GM23338 (cell line): ENCODE measurements around the gene NINJ2. TPM values are rescaled to one million over a fixed set of nuclear protein-coding genes. Genes with fewer than 3 reads are reported as not detected.

Source experiments
- ATAC-seq: fragments of 200-7000 bp; cut with Tn5 transposase; 3 replicates; pipeline ENCODE4 v1.9.1; 2020
- DNase-seq: peaks from one replicate; pipeline ENCODE4 v3.0.0-alpha.2; 2015; ENCODE audit warnings: low spot score
- H2AFZ ChIP-seq: fragments of 200-600 bp; sonication (generic); 2 replicates; pipeline ENCODE4 v1.8.0; 2016; ENCODE audit warnings: antibody characterized with exemption, mild to moderate bottlenecking, moderate library complexity
- H3F3A ChIP-seq: fragments of 200-600 bp; sonication (generic); replicated peaks from 2 replicates; pipeline ENCODE4 v1.8.0; 2017; ENCODE audit warnings: antibody characterized with exemption, mixed run types, low read depth
- H3K27ac ChIP-seq: fragments of 200-600 bp; sonication (generic); 2 replicates; pipeline ENCODE4 v1.6.1; 2016; ENCODE audit warnings: low read depth
- H3K27me3 ChIP-seq: fragments of 200-600 bp; sonication (generic); 2 replicates; pipeline ENCODE4 v1.8.0; 2016; ENCODE audit warnings: mild to moderate bottlenecking, mixed run types, moderate library complexity; ENCODE audit not compliant: insufficient read depth
- H3K36me3 ChIP-seq: fragments of 200-600 bp; sonication (generic); 2 replicates; pipeline ENCODE4 v1.8.0; 2016; ENCODE audit warnings: mild to moderate bottlenecking; ENCODE audit not compliant: insufficient read depth
- H3K4me1 ChIP-seq: fragments of 200-600 bp; sonication (generic); 2 replicates; pipeline ENCODE4 v1.8.0; 2016; ENCODE audit warnings: mild to moderate bottlenecking, moderate library complexity; ENCODE audit not compliant: insufficient read depth
- H3K4me2 ChIP-seq: fragments of 200-600 bp; sonication (generic); 2 replicates; pipeline ENCODE4 v1.7.1; 2017; ENCODE audit warnings: mixed run types
- H3K4me3 ChIP-seq: fragments of 200-600 bp; sonication (generic); 2 replicates; pipeline ENCODE4 v1.6.1; 2016; ENCODE audit warnings: mixed run types
- H3K79me2 ChIP-seq: fragments of 200-600 bp; sonication (generic); replicated peaks from 2 replicates; pipeline ENCODE4 v1.8.0; 2017; ENCODE audit warnings: mild to moderate bottlenecking; ENCODE audit not compliant: insufficient read depth
- H3K9me2 ChIP-seq: fragments of 200-600 bp; sonication (generic); 2 replicates; pipeline ENCODE4 v1.8.0; 2017; ENCODE audit not compliant: insufficient read depth
- H4K20me1 ChIP-seq: fragments of 200-600 bp; sonication (generic); replicated peaks from 2 replicates; pipeline ENCODE4 v1.8.0; 2017; ENCODE audit warnings: mild to moderate bottlenecking; ENCODE audit not compliant: insufficient read depth
- H3K27ac Mint-ChIP-seq: 2 replicates; pipeline ENCODE4 v1.8.0; 2020; ENCODE audit warnings: inconsistent platforms, mild to moderate bottlenecking, moderate library complexity, mixed read lengths
- H3K27me3 Mint-ChIP-seq: 3 replicates; pipeline ENCODE4 v1.8.0; 2022; ENCODE audit warnings: low read depth, mild to moderate bottlenecking, moderate library complexity, mixed read lengths, inconsistent platforms; ENCODE audit not compliant: insufficient read depth, poor library complexity
- H3K36me3 Mint-ChIP-seq: 3 replicates; pipeline ENCODE4 v1.8.0; 2021; ENCODE audit warnings: low read depth, mild to moderate bottlenecking, inconsistent platforms, moderate library complexity, mixed read lengths
- H3K4me1 Mint-ChIP-seq: 3 replicates; pipeline ENCODE4 v1.8.0; 2020; ENCODE audit warnings: mild to moderate bottlenecking, inconsistent platforms, mixed read lengths
- H3K4me3 Mint-ChIP-seq: 3 replicates; pipeline ENCODE4 v1.8.0; 2021; ENCODE audit warnings: moderate library complexity, mild to moderate bottlenecking, inconsistent platforms, mixed read lengths
- H3K9me3 Mint-ChIP-seq: 3 replicates; pipeline ENCODE4 v1.8.0; 2020; ENCODE audit warnings: moderate library complexity, mild to moderate bottlenecking, inconsistent platforms, mixed read lengths
- CREB1 ChIP-seq: fragments of 250-450 bp; sonication (Bioruptor Pico); IDR thresholded peaks from 2 replicates; pipeline ENCODE4 v1.5.0; 2020; ENCODE audit warnings: low read depth, mild to moderate bottlenecking, moderate library complexity
- ETS1 ChIP-seq: IDR thresholded peaks from 2 replicates; pipeline ENCODE4 v1.6.1; 2016; ENCODE audit warnings: antibody characterized with exemption
- EZH2 ChIP-seq: fragments of 200-600 bp; sonication (generic); IDR thresholded peaks from one replicate; pipeline ENCODE4 v1.8.0; 2017; ENCODE audit warnings: antibody characterized with exemption, mild to moderate bottlenecking, low read depth; ENCODE audit not compliant: unreplicated experiment
- EZH2phosphoT487 ChIP-seq: fragments of 200-600 bp; sonication (generic); IDR thresholded peaks from one replicate; pipeline ENCODE4 v1.8.1; 2018; ENCODE audit warnings: antibody characterized with exemption; ENCODE audit not compliant: unreplicated experiment
- JUNB ChIP-seq: IDR thresholded peaks from one replicate; pipeline ENCODE4 v1.6.1; 2016; ENCODE audit warnings: antibody characterized with exemption; ENCODE audit not compliant: unreplicated experiment
- NANOG ChIP-seq: IDR thresholded peaks from 2 replicates; pipeline ENCODE4 v1.6.1; 2016; ENCODE audit warnings: antibody characterized with exemption, borderline replicate concordance
- POLR2AphosphoS5 ChIP-seq: IDR thresholded peaks from 2 replicates; pipeline ENCODE4 v1.6.1; 2016; ENCODE audit warnings: antibody characterized with exemption, low read depth
- STAT1 ChIP-seq: IDR thresholded peaks from one replicate; pipeline ENCODE4 v1.6.1; 2016; ENCODE audit warnings: antibody characterized with exemption; ENCODE audit not compliant: unreplicated experiment
- ZNF114 ChIP-seq: fragments of 250-450 bp; sonication (Bioruptor Pico); IDR thresholded peaks from 2 replicates; pipeline ENCODE4 v1.5.0; 2020; ENCODE audit warnings: mild to moderate bottlenecking, moderate library complexity
- ZNF331 ChIP-seq: fragments of 250-450 bp; sonication (Bioruptor Pico); IDR thresholded peaks from 2 replicates; pipeline ENCODE4 v1.5.0; 2020; ENCODE audit warnings: low read depth, mild to moderate bottlenecking, moderate library complexity
- ZNF462 ChIP-seq: fragments of 250-450 bp; sonication (Bioruptor Pico); IDR thresholded peaks from 2 replicates; pipeline ENCODE4 v1.5.0; 2020; ENCODE audit warnings: mild to moderate bottlenecking, moderate library complexity
- polyA plus RNA-seq: library from polyadenylated mRNA; unstranded; fragments of >200 nt; fragmentation: Nextera tagmentation; extraction: Ambion mirVana; gene quantifications from 2 replicates; pipeline ENCODE4 v1.2.1, GENCODE V29; 2016
- total RNA-seq: library from RNA; depleted of rRNA; stranded (reverse); fragments of >200 nt; shearing (Covaris generic); gene quantifications from 2 replicates; pipeline ENCODE4 v1.2.3, GENCODE V29; 2014

Gene NINJ2
- total and polyA plus RNA-seq, 2 experiments from 2014 or later, result 0.94 to 2.6 TPM

GRCh38 chr12:524167-524951, 138.9 kb downstream of the NINJ2 start:
- H3K36me3 Mint-ChIP-seq, result peaks cover 11% of the 10 kb centered on the region
- Histone ChIP-seq H3K27ac (no peak overlapping the region), H2AFZ (no peak overlapping the region), H3K4me3 (no peak overlapping the region), H3F3A (no peaks in the 10 kb centered on the region), H3K27me3 (no peaks in the 10 kb centered on the region), H4K20me1 (no peaks in the 10 kb centered on the region), H3K4me2 (no peak overlapping the region), H3K79me2 (no peaks in the 10 kb centered on the region), H3K36me3 (no peaks in the 10 kb centered on the region), H3K4me1 (no peaks in the 10 kb centered on the region), H3K9me2 (no peaks in the 10 kb centered on the region)
- peaks cover 7% of the 10 kb centered on the region; the same call in 2 of the 3 replicates for H3K9me3 Mint-ChIP-seq
- no peak overlapping the region for H3K4me3 Mint-ChIP-seq
- H3K4me1 Mint-ChIP-seq, result no peaks in the 10 kb centered on the region; the same call in 2 of the 3 replicates
- TF ChIP-seq STAT1 (no peak), POLR2AphosphoS5 (no peak)
- ATAC-seq (no peak), DNase-seq (no peak)
- no peaks in the 10 kb centered on the region for H3K27me3 Mint-ChIP-seq
- H3K27ac Mint-ChIP-seq, result no peak overlapping the region

- Mint-ChIP-seq H3K36me3 (peaks cover 4% of the 10 kb centered on the region; the same call in 1 of the 3 replicates), H3K4me3 (no peak overlapping the region), H3K9me3 (no peaks in the 10 kb centered on the region), H3K27ac (no peak overlapping the region), H3K4me1 (no peaks in the 10 kb centered on the region; the same call in 2 of the 3 replicates), H3K27me3 (no peaks in the 10 kb centered on the region)
- H3K27ac ChIP-seq, result peak overlapping the region; percentile 26; the same call in 1 of the 2 replicates
- ATAC-seq, result no peak
- H4K20me1 ChIP-seq, result no peaks in the 10 kb centered on the region; the same call in 1 of the 2 replicates
- H3K4me3 ChIP-seq, result no peak overlapping the region
- no peaks in the 10 kb centered on the region for H3K79me2 ChIP-seq
- no peak overlapping the region for H2AFZ ChIP-seq
- no peaks in the 10 kb centered on the region for H3K9me2 ChIP-seq
- no peak overlapping the region for H3K4me2 ChIP-seq
- H3K27me3 ChIP-seq, result no peaks in the 10 kb centered on the region
- no peaks in the 10 kb centered on the region for H3K4me1 ChIP-seq
- no peaks in the 10 kb centered on the region for H3F3A ChIP-seq
- H3K36me3 ChIP-seq, result no peaks in the 10 kb centered on the region
- DNase-seq, result no peak
- no peak for TF ChIP-seq ZNF462
- TF ChIP-seq STAT1, result no peak
- no peak for TF ChIP-seq ETS1
- TF ChIP-seq ZNF114 (CRISPR knock-in tag), result no peak
- no peak for TF ChIP-seq JUNB
- no peak for TF ChIP-seq CREB1 (CRISPR knock-in tag)
- TF ChIP-seq EZH2, result no peak
- TF ChIP-seq ZNF331 (CRISPR knock-in tag), result no peak
- TF ChIP-seq EZH2phosphoT487, result no peak
- no peak for TF ChIP-seq POLR2AphosphoS5
- no peak for TF ChIP-seq NANOG
Observed at GRCh38 chr12:522692-523378, 140.4 kb downstream of the NINJ2 start.
